ENCODE data around the gene PPP1R15A. TPM values are rescaled to one million over a fixed set of nuclear protein-coding genes. Genes with fewer than 3 reads are reported as not detected.
"Not testable (repeated sequence)": the region's sequence is repeated elsewhere in the genome, so short reads cannot be mapped to it uniquely, and the experiment has no call there.

Gene PPP1R15A
- total RNA-seq, 1 donor from 2014 or later, result 57.5 TPM

DNA sequence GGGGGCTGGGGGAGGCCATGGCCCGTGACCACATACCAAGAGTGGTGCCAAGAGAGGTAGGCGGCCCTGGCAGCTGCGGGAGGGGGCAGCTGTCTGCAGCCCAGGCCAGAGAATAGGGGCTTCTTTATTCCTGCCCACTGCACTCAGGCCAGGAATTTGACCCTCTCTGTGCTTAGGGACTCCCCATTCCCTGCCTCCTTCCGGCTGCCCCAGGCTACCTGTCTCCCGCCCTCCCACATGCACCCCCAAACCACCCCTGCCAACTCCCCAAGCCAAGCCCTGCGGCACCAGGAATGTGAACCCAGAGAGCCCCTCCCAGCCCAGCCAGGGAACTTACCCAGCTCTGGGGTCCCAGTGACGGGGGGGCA, 4.5 kb upstream of the PPP1R15A start:
- no peaks in the 10 kb centered on the region for H3K9me3 Mint-ChIP-seq
- peaks cover 33% of the 10 kb centered on the region for H3K4me1 Mint-ChIP-seq (ENCODE audit: unreplicated experiment)
- peak overlapping the region; percentile 89 for H3K27ac Mint-ChIP-seq
- DNase-seq (ENCODE audit: extremely low spot score, unreplicated experiment), result no peak
- peaks cover 6% of the 10 kb centered on the region for H3K36me3 Mint-ChIP-seq
- H3K27me3 Mint-ChIP-seq, result peaks cover 4% of the 10 kb centered on the region
- TF ChIP-seq, protein P1, sequence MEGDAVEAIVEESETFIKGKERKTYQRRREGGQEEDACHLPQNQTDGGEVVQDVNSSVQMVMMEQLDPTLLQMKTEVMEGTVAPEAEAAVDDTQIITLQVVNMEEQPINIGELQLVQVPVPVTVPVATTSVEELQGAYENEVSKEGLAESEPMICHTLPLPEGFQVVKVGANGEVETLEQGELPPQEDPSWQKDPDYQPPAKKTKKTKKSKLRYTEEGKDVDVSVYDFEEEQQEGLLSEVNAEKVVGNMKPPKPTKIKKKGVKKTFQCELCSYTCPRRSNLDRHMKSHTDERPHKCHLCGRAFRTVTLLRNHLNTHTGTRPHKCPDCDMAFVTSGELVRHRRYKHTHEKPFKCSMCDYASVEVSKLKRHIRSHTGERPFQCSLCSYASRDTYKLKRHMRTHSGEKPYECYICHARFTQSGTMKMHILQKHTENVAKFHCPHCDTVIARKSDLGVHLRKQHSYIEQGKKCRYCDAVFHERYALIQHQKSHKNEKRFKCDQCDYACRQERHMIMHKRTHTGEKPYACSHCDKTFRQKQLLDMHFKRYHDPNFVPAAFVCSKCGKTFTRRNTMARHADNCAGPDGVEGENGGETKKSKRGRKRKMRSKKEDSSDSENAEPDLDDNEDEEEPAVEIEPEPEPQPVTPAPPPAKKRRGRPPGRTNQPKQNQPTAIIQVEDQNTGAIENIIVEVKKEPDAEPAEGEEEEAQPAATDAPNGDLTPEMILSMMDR (conservative IDR thresholded peaks at IDR 0.05), result no peak
- peak overlapping the region; percentile 88 for H3K4me3 Mint-ChIP-seq

DNA sequence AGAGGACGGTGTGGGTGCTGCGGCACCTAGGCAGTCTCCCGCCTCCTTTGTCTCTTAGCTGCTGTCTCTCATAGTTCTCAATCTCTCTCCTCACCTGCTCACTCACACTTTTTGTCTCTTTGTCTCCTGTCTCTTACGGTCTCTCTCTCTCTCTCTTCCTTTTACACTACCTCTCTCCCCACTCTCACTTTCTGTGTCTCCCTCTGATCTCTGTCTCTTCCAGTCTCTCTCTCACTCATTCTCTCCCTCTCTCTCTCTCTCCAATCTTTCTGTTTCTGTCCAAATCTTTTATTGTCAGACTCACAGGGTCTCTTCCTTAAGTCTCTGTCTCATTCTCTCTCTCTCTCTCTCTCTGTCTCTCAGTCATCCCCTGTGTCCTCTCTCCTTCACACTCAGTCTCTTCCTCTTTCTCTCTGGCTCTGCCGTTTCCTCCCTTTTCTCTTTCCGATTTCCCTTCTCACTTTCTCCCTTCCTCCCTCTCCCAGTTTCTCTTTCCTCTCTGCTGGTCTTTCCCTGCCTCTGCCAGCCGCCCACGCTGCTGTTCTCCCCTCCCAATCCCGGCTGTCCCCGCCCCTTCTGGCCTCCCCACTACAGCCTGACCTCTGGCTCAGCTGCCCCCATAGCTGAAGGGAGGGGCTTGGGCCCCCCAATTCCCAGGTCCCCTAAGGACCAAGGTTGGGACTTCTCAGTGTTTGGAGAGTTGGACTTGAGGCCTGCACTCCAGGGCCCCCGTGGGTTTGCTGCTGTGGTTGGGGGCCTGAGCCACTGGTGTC, 3.9 kb upstream of the PPP1R15A start, which contains the start of gene PLEKHA4:
PLEKHA4 (minus strand) TSS at position 504 of the 773 bp plus-strand sequence. CDS start 997 bp downstream, outside the sequence.
- no peak for DNase-seq (ENCODE audit: extremely low spot score, unreplicated experiment)
- Mint-ChIP-seq H3K27me3 (peaks cover 4% of the 10 kb centered on the region), H3K4me1 (ENCODE audit: unreplicated experiment) (peaks cover 39% of the 10 kb centered on the region), H3K27ac (peak within 1 kb of the TSS; percentile 89), H3K9me3 (no peaks in the 10 kb centered on the region), H3K4me3 (peak within 1 kb of the TSS; percentile 88), H3K36me3 (peaks cover 12% of the 10 kb centered on the region)
- TF ChIP-seq, protein P1 (conservative IDR thresholded peaks at IDR 0.05), result no peak

DNA sequence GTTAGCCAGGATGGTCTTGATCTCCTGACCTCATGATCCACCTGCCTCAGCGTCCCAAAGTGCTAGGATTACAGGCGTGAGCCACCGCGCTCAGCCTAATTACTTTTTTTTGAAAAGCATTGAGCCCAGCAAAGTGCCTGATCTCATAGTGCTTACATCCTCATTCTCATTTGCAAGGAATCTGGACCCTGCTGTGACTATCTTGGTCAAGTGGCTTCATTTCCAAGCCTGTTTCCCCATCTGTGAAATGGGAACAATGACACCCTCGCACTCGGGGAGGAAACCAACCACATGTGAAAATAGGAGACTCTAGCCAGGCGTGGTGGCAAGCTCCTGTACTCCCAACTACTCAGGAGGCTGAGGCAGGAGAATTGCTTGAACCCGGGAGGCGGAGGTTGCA, 2.2 kb upstream of the PPP1R15A start:
- peaks cover 49% of the 10 kb centered on the region for H3K4me1 Mint-ChIP-seq (ENCODE audit: unreplicated experiment)
- no peaks in the 10 kb centered on the region for H3K9me3 Mint-ChIP-seq
- H3K4me3 Mint-ChIP-seq, result no peak overlapping the region
- no peak for DNase-seq (ENCODE audit: extremely low spot score, unreplicated experiment)
- peaks cover 19% of the 10 kb centered on the region for H3K36me3 Mint-ChIP-seq
- H3K27me3 Mint-ChIP-seq, result peaks cover 4% of the 10 kb centered on the region
- TF ChIP-seq, protein P1 (conservative IDR thresholded peaks at IDR 0.05), result no peak
- H3K27ac Mint-ChIP-seq, result no peak overlapping the region

DNA sequence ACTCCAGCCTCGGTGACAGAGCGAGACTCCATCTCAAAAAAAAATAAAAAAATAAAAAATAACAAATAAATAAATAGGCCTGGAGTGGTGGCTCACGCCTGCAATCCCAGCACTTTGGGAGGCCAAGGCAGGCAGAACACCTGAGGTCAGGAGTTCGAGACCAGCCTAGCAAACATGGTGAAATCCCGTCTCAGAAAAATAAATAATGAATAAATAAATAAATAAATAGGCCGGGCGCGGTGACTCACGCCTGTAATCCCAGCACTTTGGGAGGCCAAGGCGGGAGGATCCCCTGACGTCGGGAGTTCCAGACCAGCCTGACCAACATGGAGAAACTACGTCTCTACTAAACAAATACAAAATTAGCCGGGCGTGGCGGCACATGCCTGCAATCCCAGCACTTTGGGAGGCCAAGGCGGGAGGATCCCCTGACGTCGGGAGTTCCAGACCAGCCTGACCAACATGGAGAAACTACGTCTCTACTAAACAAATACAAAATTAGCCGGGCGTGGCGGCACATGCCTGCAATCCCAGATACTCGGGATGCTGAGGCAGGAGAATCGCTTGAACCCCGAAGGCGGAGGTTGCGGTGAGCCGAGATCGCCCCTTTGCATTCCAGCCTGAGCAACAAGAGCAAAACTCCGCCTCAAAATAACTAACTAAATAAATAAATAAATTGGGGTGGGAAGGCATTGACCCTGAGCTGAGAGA, 595 bp upstream of the PPP1R15A start:
- peaks cover 58% of the 10 kb centered on the region for H3K4me1 Mint-ChIP-seq (ENCODE audit: unreplicated experiment)
- H3K36me3 Mint-ChIP-seq, result peaks cover 30% of the 10 kb centered on the region
- not testable (repeated sequence) for H3K9me3 Mint-ChIP-seq; DNase-seq (ENCODE audit: extremely low spot score, unreplicated experiment); H3K27me3 Mint-ChIP-seq
- peak overlapping the region; percentile 100 for H3K27ac Mint-ChIP-seq
- H3K4me3 Mint-ChIP-seq, result peak overlapping the region; percentile 99

DNA sequence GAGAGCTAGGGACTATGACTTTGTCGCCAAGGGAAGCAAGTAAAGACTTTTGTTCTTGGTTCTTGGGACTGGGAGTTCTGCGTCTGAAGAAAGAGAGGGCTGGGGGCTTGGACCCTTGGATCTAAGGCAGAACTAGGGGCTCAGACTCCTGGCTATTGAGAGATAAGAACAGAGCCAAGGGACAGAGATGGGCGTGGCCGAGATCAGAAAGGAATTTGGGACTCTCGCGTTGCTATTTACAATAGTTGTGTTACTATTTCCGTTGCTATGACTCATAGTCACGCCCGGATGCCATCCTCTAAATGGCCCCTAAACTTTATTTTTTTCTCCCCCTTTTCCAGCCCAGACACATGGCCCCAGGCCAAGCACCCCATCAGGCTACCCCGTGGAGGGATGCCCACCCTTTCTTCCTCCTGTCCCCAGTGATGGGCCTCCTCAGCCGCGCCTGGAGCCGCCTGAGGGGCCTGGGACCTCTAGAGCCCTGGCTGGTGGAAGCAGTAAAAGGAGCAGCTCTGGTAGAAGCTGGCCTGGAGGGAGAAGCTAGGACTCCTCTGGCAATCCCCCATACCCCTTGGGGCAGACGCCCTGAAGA, 759 bp downstream of the PPP1R15A start:
- peaks cover 4% of the 10 kb centered on the region for H3K27me3 Mint-ChIP-seq
- DNase-seq (ENCODE audit: extremely low spot score, unreplicated experiment), result no peak
- peaks cover 33% of the 10 kb centered on the region for H3K36me3 Mint-ChIP-seq
- TF ChIP-seq, protein P1 (conservative IDR thresholded peaks at IDR 0.05), result no peak
- H3K4me3 Mint-ChIP-seq, result peak overlapping the region; percentile 99
- peaks cover 47% of the 10 kb centered on the region for H3K4me1 Mint-ChIP-seq (ENCODE audit: unreplicated experiment)
- peak overlapping the region; percentile 100 for H3K27ac Mint-ChIP-seq
- H3K9me3 Mint-ChIP-seq, result no peaks in the 10 kb centered on the region

Data from type B pancreatic cell (in vitro differentiated cells).